COLO668 (cell line): ENCODE measurements around the gene CDK17.
"Not testable (repeated sequence)": the region's sequence is repeated elsewhere in the genome, so short reads cannot be mapped to it uniquely, and the experiment has no call there.

Experiments used
- DNase-seq: peaks from one replicate; lab custom pipeline; 2025; ENCODE audit not compliant: unreplicated experiment; lab: John Stamatoyannopoulos, UW

The CDK17 gene

GRCh38 chr12:96359328-96359727 lies 40.9 kb downstream of the CDK17 start:
- DNase-seq: no peak

GRCh38 chr12:96356831-96357230 lies 43.4 kb downstream of the CDK17 start:
- DNase-seq: no peak

- no peak for DNase-seq
Observed at GRCh38 chr12:96354844-96355534, 45.2 kb downstream of the CDK17 start.

DNA sequence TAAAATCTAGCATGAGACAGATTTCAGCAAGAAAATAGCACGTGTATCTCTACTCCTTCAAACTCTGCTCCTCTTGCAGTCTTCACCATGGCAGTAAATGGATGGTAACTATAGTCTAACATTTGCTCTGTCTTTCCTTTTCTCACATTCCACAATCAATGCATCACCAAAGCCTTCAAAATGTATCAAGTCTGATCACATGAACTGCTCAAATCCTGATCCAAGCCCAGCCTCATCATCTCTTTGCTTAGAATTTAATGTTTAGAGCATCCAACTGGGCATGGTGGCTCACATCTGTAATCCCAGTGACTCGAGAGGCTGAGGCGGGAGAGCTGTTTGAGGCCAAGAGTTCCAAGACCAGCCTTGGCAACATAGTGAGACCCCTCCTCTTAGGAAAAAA lies 45.9 kb downstream of the CDK17 start:
- DNase-seq: no peak

DNA sequence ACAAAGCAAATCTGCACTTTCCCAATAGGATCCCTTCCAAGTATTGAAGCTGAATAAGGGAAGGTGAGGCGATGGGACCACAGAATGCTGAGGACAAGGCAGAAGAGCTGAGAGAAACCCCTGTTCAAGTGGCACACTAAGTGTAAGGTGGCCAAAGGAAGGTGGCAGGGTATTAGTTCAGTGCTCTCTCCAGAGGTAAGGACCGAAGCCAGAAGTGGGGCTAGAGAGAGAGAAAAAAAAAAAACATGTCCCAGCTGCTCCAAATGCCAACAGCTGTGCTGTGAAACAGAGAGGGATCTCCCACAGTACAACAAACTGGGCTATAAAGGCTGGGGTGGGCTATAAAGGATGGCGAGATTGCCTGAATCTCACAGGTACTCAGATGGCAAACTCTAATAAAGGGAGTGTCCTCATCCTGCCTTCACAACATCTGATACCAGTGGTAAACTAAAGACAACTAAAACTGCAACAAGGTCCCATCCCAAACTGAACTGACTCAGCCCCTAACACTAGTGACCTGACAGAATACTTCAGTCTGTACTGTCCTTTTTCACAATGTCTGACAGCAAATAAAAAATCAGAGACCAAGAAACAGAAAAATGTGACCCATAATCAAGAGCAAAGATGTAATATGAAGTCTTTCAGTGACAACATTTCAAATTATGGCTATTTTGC lies 47.9 kb downstream of the CDK17 start:
- no peak for DNase-seq

GRCh38 chr12:96350982-96351381 lies 49.3 kb downstream of the CDK17 start:
- DNase-seq: no peak

DNA sequence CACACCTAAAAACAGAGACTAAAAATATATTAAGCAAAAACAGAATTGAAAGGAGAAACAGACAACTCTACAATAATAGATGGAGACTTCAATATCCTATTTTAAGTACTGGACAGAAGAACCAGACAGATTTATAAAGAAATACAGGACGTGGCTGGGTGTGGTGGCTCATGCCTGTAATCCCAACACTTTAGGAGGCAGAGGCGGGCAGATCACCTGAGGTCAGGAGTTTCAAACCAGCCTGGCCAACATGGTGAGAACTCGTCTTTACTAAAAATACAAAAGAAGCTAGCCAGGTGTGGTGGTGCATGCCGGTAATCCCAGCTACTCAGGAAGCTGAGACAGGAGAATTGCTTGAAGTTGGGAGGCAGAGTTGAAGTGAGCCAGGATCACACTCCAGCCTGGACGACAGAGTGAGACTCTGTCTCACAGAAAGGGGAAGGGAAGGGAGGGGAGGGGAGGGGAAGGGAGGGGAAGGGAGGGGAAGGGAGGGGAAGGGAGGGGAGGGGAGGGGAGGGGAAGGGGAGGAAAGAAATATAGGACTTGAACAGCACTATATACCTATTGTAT lies 53.0 kb downstream of the CDK17 start:
- no peak for DNase-seq

GRCh38 chr12:96346716-96347115 lies 53.5 kb downstream of the CDK17 start:
- DNase-seq: not testable (repeated sequence)

- DNase-seq: no peak
Observed at GRCh38 chr12:96344124-96344695, 56.0 kb downstream of the CDK17 start.

DNA sequence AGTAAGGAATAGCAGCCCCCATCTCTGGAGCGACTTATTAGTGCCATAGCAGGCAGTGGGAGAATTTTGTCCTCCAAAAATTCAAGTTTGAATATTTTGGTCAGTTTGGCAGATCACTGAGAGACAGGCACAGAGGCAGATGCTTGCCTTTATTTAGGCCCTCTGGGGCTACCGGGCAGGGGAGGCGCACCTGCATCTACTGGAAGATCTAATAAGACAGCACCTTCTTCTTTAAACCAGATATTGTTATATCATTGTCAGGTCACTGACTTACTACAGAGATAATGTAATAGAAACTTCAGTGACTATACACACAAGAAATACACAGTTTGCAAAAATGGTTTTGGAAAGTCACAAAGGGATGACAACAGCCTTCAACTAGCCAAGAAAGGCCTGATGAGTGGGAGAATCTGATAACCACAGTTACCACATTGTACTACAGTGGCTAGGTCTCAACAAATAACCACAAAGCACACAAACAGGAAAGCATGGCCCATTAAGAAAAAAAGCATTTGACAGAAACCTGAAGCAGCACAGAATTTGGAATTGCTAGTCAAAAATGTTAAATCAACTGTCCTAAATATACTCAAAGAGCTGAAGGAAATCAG lies 56.8 kb downstream of the CDK17 start:
- no peak for DNase-seq

- DNase-seq: not testable (repeated sequence)
Observed at GRCh38 chr12:96339666-96340065, 60.6 kb downstream of the CDK17 start.

- no peak for DNase-seq
Observed at GRCh38 chr12:96338852-96339471, 61.3 kb downstream of the CDK17 start.

- DNase-seq: no peak
Observed at GRCh38 chr12:96337953-96338352, 62.3 kb downstream of the CDK17 start.

GRCh38 chr12:96336489-96336888 lies 63.8 kb downstream of the CDK17 start:
- no peak for DNase-seq

GRCh38 chr12:96335270-96335669 lies 65.0 kb downstream of the CDK17 start:
- DNase-seq: no peak

DNA sequence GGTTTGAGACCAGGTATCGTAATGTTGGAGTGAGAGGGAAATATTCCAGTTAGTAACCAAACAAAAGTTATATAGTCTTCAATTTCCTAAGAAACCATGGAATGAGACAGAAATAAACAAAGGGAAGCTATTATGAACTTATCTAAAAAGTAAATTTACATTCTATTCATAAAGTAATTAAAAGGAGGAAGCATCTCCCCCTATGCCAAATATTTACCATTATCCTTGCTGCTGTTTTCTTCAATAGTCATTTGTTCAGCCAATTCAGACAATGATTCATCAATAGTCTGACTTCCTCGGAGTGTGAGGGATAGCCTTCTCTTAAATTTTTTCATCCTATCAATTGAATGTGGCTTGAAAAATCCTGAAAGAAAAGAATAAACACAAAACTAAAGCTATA lies 65.7 kb downstream of the CDK17 start:
- DNase-seq: no peak

GRCh38 chr12:96329545-96329944 lies 70.7 kb downstream of the CDK17 start:
- no peak for DNase-seq

- no peak for DNase-seq
Observed at GRCh38 chr12:96329018-96329417, 71.2 kb downstream of the CDK17 start.

GRCh38 chr12:96327889-96328288 lies 72.3 kb downstream of the CDK17 start:
- no peak for DNase-seq

DNA sequence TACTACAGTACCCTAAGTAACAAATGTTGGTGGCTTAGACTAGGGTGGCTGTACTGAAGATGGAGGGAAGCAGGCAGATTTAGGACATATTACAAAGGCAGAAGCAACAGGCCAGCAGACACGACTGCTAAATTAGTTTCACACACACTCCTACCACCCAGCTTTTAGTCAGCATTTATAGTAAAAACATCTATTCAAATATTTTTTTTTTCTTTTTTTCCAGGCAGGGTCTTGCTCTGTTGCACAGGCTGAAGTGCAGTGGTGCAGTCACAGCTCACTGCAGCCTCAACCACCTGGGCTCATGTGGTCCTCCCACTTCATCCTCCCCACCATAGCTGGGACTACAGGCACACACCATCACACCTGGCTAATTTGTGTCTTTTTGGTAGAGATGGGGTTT lies 72.9 kb downstream of the CDK17 start:
- DNase-seq: no peak

DNA sequence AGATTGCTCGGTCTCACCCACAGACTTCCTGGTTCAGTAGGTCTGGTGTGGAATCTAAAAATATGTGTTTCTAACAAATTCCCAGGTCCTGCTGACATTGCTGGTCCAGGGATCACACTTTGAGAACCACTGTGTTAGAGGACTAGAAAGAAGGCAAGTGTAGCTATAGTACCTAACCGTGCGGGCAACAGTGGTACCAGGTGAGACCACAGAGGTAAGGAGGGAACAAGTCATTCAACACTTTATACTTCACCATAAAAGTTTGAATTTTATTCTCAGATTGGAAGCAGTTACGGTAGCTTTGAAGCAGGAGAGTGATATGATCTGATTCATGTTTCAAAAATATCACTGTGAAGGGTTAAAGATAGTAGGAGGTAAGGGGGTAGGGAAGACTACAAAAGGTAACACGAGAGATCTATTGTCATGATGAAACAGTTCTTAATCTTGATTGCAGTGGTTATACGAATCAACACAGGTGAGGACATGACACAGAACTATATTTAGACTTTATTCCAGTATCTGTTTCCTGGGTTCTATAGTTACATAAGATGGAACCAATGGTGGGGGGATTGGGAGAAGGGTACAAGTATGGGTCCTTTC lies 73.5 kb downstream of the CDK17 start:
- DNase-seq: no peak
